ENCODE data around the gene TMEM185B.

The TMEM185B gene

GRCh38 chr2:120230515-120231471 lies 7.6 kb upstream of the TMEM185B start:
- DNase-seq = no peak

DNA sequence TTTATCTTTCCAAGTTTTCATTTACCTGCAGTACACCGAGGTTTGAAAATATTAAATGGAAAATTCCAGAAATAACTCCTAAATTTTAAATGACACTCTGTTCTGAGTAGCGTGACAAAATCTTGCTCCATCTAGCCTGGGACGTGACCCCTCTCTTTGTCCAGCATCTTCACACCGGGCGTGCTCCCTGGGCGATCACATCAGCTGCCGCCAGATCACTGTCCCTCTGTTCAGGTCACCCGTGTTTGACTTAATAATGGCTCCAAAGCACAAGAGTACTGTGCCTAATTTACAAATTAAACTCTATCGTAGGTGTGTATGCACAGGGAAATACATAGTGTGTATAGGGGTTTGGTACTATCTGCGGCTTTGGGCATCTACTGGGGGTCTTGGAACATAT lies 6.1 kb upstream of the TMEM185B start:
- DNase-seq = no peak

GRCh38 chr2:120228503-120228902 lies 5.3 kb upstream of the TMEM185B start:
- DNase-seq = no peak

GRCh38 chr2:120227111-120227991 lies 4.2 kb upstream of the TMEM185B start:
- no peak for DNase-seq

GRCh38 chr2:120226316-120226715 lies 3.1 kb upstream of the TMEM185B start:
- no peak for DNase-seq

DNA sequence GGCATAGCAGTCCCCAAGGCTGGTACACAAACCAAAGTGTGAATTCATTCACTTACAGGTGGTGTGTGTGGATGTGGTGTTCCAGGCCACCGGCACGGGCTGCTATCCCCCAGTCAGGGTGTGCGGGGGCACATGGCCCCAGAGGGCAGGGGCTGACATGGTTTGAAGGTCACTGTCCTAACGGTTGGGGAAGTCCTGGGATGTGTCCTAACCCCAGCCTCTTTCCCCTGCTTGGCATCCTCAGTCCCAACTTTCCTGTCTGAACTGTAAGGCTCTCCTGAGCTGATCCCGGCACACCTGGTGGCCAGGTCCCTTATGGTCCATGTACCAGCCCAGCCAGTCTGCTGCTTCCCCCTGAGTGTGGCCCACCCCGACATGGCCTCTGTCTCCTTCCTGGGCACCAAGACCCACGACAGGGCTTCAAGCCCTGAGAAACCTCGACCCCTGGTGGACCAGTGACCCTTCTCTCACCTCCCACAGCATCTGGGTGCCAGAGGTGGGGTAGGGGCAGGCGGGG lies 2.4 kb upstream of the TMEM185B start:
- no peak for DNase-seq

- DNase-seq = no peak
These were observed 1.7 kb upstream of the TMEM185B start for GRCh38 chr2:120224735-120225548.

DNA sequence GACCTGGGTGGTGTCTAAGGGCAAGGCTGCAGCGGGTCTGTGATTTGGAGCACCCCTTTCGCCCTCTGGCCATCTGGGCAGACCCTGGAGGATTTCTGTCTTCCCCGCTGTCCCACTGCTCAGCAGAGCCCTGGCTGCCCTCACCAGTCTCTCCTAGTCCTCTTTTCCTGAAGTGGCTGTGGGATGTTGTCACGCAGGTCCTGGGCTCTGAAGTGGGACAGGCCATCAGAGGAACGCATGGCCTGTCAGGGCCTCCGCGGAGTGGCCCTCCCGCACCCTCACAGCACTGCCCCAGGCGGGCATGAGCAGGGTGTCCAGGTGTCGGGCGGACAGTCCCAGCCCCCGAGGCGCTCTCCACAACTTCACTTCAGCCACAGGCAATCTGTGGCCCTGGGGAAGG lies 1.1 kb upstream of the TMEM185B start:
- DNase-seq = no peak

DNA sequence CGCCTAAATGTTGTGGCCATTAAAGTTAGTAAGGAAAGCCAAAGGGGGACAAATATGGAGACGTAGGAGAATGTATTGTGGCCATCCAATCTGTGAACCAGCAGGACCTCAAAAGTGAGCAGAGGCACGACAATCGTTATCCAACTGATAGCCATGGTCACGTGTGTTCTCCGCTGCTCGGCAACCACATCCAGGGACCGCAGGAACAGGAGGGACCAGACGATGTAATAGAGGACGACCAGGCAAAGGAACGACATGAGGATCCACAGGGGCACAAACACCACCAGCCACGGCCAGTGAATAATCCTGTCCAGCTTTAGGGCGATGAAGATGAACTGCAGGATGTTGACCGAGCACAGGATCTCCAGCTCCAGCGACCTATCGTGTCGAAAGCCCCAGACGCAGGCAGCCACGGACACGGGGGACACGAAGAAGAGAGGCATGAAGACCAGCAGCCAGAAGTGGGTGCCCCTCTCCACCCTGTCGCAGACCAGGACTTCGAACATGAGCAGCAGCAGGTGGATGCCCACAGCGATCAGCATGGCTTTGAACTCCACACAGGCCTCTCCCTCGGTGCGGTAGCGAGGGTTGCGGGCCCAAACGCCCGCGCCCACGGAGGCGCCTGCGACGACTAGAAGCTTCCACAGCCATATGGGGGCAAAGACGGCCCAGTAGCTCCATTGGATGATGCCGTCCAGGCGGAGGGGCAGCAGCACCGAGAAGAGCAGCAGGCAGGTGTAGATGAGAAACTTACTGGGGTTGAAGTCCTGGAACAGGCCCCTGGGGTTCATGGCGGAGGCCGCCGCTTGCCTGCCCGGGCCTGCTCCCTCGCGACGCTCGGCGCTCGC lies 790 bp downstream of the TMEM185B start:
- no peak for DNase-seq

GRCh38 chr2:120221616-120222015 lies 1.6 kb downstream of the TMEM185B start:
- no peak for DNase-seq

DNA sequence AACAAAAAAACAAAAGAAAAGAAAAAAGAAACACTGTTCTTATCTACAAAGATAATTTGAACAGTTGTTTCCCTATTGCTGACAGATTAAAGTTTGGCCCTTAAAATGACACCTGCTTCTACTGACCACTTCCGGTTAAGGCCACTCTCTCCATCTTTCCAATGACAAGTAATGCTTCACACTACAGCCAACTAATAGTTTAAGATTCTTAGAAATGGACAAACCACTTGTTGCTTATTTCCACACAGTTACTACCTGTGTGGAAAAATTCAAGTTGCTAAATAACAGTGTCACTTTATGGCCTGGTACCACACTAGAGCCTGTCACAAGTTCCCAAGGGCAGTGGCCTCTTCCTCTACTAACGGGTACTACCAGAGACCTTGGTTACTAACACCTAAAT lies 2.4 kb downstream of the TMEM185B start:
- no peak for DNase-seq

- DNase-seq = no peak
These were observed 3.4 kb downstream of the TMEM185B start for GRCh38 chr2:120219766-120220165.

GRCh38 chr2:120219291-120219690 lies 3.9 kb downstream of the TMEM185B start:
- DNase-seq = no peak

DNA sequence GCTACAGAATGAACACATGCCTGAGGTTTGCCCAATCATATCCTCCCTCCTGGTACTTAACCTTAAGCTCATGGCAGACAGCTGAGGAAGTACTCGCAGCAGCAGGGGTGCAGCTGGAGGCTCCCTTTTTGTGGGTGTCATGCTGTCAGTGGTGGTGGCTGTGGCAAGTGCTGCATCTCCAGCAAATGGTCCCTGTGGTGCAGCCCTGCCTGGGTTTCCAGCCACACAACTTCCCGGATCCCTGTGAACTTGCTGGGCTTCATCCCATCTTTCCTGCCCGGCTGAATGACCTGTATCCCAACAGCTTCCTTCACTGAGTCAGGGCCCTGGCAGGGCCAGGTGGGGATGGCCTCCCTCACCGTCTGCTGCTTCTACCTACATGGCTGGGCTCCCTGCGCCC lies 5.0 kb downstream of the TMEM185B start:
- DNase-seq = no peak

DNA sequence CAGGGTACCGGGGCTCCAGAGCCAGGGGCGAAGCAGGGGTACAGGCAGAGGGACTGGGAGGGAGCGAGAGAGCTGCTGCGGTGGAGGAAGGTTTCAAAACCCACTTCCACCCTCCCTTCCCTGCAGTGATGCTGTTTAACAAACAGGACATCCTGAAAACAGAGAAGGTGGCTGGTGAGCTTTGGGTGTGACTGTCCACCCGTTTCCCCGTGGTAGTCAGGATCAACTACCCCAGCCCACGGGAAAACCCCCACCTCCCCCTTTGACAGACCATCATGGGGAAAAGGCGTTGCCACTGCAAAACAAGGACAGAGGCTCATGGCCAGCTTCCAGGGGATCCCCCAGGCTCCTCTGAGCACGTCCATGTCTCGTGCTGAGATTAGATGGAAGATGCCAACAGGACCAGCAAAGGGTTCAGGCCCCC lies 12.9 kb downstream of the TMEM185B start:
- peak in 1 of 2 donors; percentile 25 for DNase-seq

GRCh38 chr2:120209427-120210269 lies 13.6 kb downstream of the TMEM185B start:
- no peak for DNase-seq

- DNase-seq = no peak
These were observed 14.5 kb downstream of the TMEM185B start for GRCh38 chr2:120208381-120209353.

DNA sequence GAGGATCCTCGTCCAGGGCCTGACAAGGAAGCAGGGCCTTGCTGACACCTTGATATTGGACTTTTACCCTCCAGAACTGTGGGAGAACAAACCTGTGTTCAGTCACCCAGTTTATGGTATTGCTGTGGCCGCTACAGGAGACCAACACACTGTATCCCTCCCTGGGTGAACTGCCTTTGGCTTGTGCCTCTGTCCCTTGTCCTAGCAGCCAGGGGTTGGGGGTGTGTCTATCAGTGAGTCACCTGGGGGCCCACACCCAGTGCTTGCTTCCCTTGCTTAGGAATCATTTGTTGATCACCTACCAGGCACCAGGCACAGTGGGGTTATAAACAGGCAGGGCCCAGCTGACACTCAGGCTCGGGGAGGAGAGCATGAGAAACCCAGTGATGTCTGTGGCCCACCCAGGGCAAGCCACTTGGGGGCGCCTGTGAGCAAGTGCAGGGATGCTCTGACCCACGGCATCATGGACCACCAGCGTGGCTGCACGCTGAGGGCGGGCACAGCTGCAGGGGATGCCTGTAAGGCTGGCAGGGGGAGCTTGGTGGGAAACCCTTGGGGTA lies 17.1 kb downstream of the TMEM185B start:
- peak in 1 of 2 donors; percentile 33 for DNase-seq

Measured in CD4-positive, alpha-beta T cell treated with Interleukin-1 beta for 1 hour (primary cell).